GM10266 (cell line): Measurements from ENCODE around the gene TTC12.

ENCODE experiments used
- DNase-seq: peaks from one replicate; pipeline ENCODE4 v3.0.0; 2012; ENCODE audit errors: extremely low spot score
- CTCF ChIP-seq: IDR thresholded peaks from 2 replicates; pipeline ENCODE4 v1.5.1; 2012; ENCODE audit warnings: mild to moderate bottlenecking, low read depth; ENCODE audit not compliant: control insufficient read depth, insufficient read depth; ENCODE audit errors: missing control alignments

Gene TTC12

DNA sequence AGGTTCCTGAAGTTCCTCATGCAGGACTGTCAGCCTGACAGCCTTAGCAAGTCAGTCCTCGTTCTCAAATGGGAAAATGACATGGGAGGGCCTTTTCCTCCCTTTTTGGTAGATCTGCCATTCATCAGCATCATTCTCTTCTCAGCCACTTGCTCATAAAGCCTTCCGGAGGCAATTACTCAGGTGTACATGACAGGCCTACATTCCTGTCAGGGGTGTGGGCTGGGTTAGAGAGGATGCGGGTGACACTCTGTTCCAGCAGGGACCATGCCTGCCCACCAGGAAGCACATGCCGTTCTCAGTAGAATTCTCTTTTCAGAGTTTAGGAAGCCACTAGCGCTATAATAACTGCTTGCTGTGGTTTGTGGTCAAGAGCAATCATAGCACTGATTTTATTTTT is 49.0 kb downstream of the TTC12 start:
- TF ChIP-seq CTCF = no peak

DNA sequence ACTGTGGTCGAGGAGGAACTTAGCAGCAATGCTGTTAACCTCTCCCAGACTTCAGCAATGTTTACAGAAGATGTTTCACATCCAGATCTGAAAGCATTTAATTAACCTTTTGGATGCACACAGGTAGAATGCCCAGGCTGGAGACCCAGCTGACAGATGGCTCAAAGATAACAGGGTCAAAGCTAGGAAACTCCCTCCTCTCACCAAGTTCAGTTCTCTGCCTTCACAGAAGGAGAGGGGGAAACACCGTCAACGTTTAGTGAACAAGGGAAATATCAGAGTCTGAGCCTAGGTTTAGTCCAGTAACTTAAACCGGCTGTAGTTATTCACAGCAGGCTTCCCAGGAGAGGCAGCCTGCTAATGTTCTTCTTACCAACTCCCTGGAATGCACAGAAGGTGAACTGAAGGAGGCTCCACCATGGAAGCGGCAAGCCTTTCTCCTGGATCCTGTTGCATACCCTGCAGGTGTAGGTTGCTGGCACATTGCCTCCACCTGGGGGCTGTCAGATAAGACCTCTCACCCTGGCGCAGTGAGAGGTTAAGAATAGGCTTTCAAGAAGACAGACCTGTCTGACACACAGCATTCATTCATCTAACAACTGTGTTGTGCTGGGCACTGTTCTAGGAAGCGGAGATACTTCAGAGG is 49.7 kb downstream of the TTC12 start:
- TF ChIP-seq CTCF = no peak
- DNase-seq = no peak

More for the DNA sequence above, 49.0 kb downstream of the TTC12 start:
- no peak for DNase-seq

GRCh38 chr11:113365895-113366294 is 51.5 kb downstream of the TTC12 start:
- no peak for TF ChIP-seq CTCF
- DNase-seq = no peak

GRCh38 chr11:113369411-113369810 is 55.0 kb downstream of the TTC12 start:
- no peak for DNase-seq
- no peak for TF ChIP-seq CTCF

DNA sequence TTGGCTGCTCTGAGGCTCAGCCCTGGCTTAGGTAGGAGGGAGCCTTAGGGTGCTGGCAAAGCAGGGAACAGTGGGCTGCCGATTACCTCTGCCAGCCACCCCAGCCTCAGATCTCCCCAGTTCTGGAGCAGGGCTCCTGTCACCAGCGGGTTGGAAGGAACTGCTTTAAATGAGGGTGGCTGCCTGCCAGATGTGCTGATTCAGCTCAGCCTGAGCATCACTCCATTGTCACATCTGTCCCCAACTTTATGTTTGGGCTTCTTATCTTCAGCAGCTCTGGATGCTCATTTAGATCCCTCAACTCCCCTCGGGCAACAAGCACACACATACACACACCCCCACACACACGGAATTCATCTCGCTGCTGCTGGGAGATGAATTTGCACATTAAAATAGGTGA is 56.3 kb downstream of the TTC12 start:
- no peak for TF ChIP-seq CTCF
- no peak for DNase-seq

GRCh38 chr11:113372309-113372708 is 57.9 kb downstream of the TTC12 start:
- TF ChIP-seq CTCF = no peak
- DNase-seq = no peak

- TF ChIP-seq CTCF = no peak
Observed at GRCh38 chr11:113373306-113373705, 58.9 kb downstream of the TTC12 start.

More at GRCh38 chr11:113373306-113373705, 58.9 kb downstream of the TTC12 start:
- DNase-seq = no peak
